ENCODE data around the gene RAB3D.

- TF ChIP-seq ZC3H10 (CRISPR knock-in tag; IDR thresholded peaks at IDR 0.05) (no peak), ZNF70 (CRISPR knock-in tag; IDR thresholded peaks at IDR 0.05) (no peak), PATZ1 (CRISPR knock-in tag; IDR thresholded peaks at IDR 0.05; ENCODE audit: borderline replicate concordance) (no peak), ESRRG (CRISPR knock-in tag; IDR thresholded peaks at IDR 0.05) (no peak), TSHZ2 (CRISPR knock-in tag; IDR thresholded peaks at IDR 0.05) (no peak), BACH2 (CRISPR knock-in tag; IDR thresholded peaks at IDR 0.05; ENCODE audit: borderline replicate concordance) (no peak), RARB (CRISPR knock-in tag; IDR thresholded peaks at IDR 0.05) (no peak)
These were observed 44.2 kb upstream of the RAB3D start for GRCh38 chr19:11383706-11384048.
